ENCODE results near the gene DLGAP1. TPM values are rescaled to one million over a fixed set of nuclear protein-coding genes. Genes with fewer than 3 reads are reported as not detected.

DLGAP1 gene
- total and polyA plus RNA-seq, 9 donors, result 2.0 to 42.7 (median 3.8) TPM

DNA sequence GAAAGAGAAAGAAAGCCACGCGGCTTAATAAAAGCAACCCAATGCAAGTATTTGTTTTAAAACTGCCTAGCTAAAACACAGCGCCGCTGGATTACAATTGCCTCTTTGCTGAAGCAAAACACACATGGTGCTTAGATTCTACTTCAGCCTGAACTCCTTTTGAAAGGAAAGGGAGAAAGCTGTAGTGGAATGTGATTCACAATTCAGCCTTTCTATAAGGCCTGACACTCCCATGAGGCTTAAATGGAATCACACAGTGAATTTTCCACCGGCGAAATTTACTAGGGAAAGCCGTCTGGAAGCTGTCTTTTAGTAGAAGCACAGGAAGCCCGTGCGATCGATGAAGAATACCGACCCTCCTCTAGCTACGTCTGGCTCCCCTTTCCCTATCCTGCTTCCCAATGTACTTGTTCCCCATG is 348.0 kb downstream of the DLGAP1 start:
- TF ChIP-seq, protein P1, sequence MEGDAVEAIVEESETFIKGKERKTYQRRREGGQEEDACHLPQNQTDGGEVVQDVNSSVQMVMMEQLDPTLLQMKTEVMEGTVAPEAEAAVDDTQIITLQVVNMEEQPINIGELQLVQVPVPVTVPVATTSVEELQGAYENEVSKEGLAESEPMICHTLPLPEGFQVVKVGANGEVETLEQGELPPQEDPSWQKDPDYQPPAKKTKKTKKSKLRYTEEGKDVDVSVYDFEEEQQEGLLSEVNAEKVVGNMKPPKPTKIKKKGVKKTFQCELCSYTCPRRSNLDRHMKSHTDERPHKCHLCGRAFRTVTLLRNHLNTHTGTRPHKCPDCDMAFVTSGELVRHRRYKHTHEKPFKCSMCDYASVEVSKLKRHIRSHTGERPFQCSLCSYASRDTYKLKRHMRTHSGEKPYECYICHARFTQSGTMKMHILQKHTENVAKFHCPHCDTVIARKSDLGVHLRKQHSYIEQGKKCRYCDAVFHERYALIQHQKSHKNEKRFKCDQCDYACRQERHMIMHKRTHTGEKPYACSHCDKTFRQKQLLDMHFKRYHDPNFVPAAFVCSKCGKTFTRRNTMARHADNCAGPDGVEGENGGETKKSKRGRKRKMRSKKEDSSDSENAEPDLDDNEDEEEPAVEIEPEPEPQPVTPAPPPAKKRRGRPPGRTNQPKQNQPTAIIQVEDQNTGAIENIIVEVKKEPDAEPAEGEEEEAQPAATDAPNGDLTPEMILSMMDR (IDR thresholded peaks at IDR 0.05), result no peak
- no peak for TF ChIP-seq POLR2A (IDR thresholded peaks at IDR 0.05)
- TF ChIP-seq EP300 (IDR thresholded peaks at IDR 0.05), result no peak
- 51 to 84% (median 68%) methylated on average over 12 of the region's 12 CpGs for WGBS, 3 donors
- intact Hi-C loops (cut with DNase I), result no loop called here
- Histone ChIP-seq H3K4me1 (ENCODE audit: insufficient read depth) (no peaks in the 10 kb centered on the region), H3K36me3 (no peaks in the 10 kb centered on the region), H3K27me3 (no peaks in the 10 kb centered on the region), H3K27ac (no peak overlapping the region), H3K4me3 (no peak overlapping the region), H3K9me3 (no peaks in the 10 kb centered on the region)
- DNase-seq, result no peak

DNA sequence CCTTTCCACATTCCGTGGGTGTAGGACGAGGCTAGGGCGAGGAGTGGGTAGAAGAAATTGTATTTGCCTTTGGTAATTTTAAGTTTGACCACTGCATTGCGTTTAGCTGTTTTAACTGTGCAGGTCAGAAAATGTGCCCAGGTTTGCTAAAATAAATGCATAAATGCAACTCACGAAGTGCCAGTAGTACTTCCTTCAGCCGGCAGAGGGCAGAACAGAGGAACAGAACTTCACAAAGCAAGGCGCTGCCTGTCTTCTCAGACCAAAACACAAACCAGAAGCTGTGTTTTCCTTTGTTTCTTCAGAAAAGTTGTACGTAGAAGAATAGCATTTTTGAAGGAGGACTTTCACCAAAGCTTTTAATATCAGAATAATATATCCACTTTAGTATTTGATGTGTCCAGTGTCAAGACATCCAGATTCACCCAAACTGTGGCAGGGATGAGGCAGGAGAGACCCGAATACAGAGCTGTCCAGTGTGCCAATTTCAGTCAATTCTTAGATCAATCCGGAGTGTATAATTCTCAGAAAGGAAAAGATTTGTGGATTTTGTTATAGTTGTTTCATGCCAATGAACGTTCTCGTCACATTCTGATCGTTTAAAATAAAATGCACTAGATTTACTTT is 348.6 kb downstream of the DLGAP1 start:
- intact Hi-C loops (cut with DNase I), result no loop called here
- no peaks in the 10 kb centered on the region for H3K9me3 ChIP-seq
- WGBS, 3 donors, result 27 to 45% (median 30%) methylated on average over 13 of the region's 13 CpGs
- no peaks in the 10 kb centered on the region for H3K4me1 ChIP-seq (ENCODE audit: insufficient read depth)
- H3K36me3 ChIP-seq, result no peaks in the 10 kb centered on the region
- no peak overlapping the region for H3K4me3 ChIP-seq
- TF ChIP-seq POLR2A (IDR thresholded peaks at IDR 0.05), result no peak
- TF ChIP-seq, protein P1 (IDR thresholded peaks at IDR 0.05), result peak; percentile 23 to 32 (median 28)
- no peak overlapping the region for H3K27ac ChIP-seq
- no peaks in the 10 kb centered on the region for H3K27me3 ChIP-seq
- peak; percentile 23 to 75 (median 70) for DNase-seq

DNA sequence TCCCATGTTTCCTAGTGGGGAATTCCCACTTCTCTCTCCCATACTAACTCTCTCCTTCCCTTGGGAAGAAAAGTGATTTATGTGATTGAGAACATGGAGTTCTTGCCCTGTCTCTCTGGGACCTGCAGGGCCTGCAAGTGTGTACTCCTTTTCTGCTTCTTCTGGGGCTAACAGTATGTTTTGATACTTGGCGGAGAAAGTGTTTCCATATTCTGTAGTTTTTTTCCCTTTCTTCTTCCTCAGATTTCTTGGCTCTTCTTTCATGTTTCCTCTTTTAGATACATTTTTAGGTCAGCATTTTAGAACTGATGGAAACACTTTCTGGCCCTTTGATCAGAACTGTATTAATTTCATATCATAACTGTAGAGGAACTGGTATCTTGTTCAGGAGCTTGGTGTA is 352.2 kb downstream of the DLGAP1 start:
- no peak for DNase-seq
- H3K27ac ChIP-seq, result no peak overlapping the region
- H3K36me3 ChIP-seq, result no peaks in the 10 kb centered on the region
- 55 to 69% (median 61%) methylated on average over 1 of the region's 1 CpG for WGBS, 3 donors
- no peak for TF ChIP-seq POLR2A (IDR thresholded peaks at IDR 0.05)
- TF ChIP-seq, protein P1 (IDR thresholded peaks at IDR 0.05), result no peak
- TF ChIP-seq EP300 (IDR thresholded peaks at IDR 0.05), result no peak
- H3K4me3 ChIP-seq, result no peak overlapping the region
- H3K9me3 ChIP-seq, result no peaks in the 10 kb centered on the region
- H3K4me1 ChIP-seq (ENCODE audit: insufficient read depth), result no peaks in the 10 kb centered on the region
- H3K27me3 ChIP-seq, result no peaks in the 10 kb centered on the region
- intact Hi-C loops (cut with DNase I), result no loop called here

DNA sequence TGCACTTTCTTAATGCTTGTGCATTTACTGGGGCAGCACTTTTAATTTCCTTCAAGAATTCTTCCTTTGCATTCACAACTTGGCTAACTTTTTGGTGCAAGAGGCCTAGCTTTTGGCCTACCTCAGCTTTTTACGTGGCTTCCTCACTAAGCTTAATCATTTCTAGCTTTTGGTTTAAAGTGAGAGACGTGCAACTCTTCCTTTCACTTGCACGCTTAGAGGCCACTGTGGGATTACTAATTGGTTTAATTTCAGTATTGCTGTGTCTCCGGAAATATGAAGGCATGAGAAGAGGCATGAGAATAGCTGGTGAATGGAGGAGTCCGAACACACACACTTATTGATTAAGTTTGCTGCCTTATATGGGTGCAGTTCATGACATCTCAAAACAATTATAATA is 354.1 kb downstream of the DLGAP1 start:
- Histone ChIP-seq H3K36me3 (no peaks in the 10 kb centered on the region), H3K4me1 (ENCODE audit: insufficient read depth) (no peaks in the 10 kb centered on the region), H3K4me3 (no peak overlapping the region), H3K9me3 (no peaks in the 10 kb centered on the region), H3K27me3 (no peaks in the 10 kb centered on the region), H3K27ac (no peak overlapping the region)
- DNase-seq, result no peak
- intact Hi-C loops (cut with DNase I), result no loop called here
- TF ChIP-seq, protein P1 (IDR thresholded peaks at IDR 0.05), result no peak
- TF ChIP-seq POLR2A (IDR thresholded peaks at IDR 0.05) (no peak), EP300 (IDR thresholded peaks at IDR 0.05) (no peak)
- 83 to 93% (median 86%) methylated on average over 5 of the region's 5 CpGs for WGBS, 3 donors
